Stimulated activated naive CD8-positive, alpha-beta T cell treated with anti-CD3 and anti-CD28 coated beads, Interleukin-15, Interleukin-2, amounts not matched to agents 100 ng/mL and 50 ng/mL, for 24 hours (primary cell): ENCODE results near the gene IKBKG.
"Not testable (repeated sequence)": the region's sequence is repeated elsewhere in the genome, so short reads cannot be mapped to it uniquely, and the experiment has no call there.

Experiments used
- H3K27ac Mint-ChIP-seq: one replicate; pipeline ENCODE4 v1.8.0; 2021; ENCODE audit warnings: mild to moderate bottlenecking, mixed read lengths
- H3K27me3 Mint-ChIP-seq: one replicate; pipeline ENCODE4 v1.8.0; 2021; ENCODE audit warnings: mixed read lengths
- H3K36me3 Mint-ChIP-seq: one replicate; pipeline ENCODE4 v1.8.0; 2021; ENCODE audit warnings: low read depth, mixed read lengths
- H3K4me1 Mint-ChIP-seq: one replicate; pipeline ENCODE4 v1.8.0; 2021; ENCODE audit warnings: low read depth, mixed read lengths
- H3K4me3 Mint-ChIP-seq: one replicate; pipeline ENCODE4 v1.8.0; 2021; ENCODE audit warnings: mild to moderate bottlenecking, mixed read lengths
- H3K9me3 Mint-ChIP-seq: one replicate; pipeline ENCODE4 v1.8.0; 2021; ENCODE audit warnings: mixed read lengths

IKBKG gene, protein sequence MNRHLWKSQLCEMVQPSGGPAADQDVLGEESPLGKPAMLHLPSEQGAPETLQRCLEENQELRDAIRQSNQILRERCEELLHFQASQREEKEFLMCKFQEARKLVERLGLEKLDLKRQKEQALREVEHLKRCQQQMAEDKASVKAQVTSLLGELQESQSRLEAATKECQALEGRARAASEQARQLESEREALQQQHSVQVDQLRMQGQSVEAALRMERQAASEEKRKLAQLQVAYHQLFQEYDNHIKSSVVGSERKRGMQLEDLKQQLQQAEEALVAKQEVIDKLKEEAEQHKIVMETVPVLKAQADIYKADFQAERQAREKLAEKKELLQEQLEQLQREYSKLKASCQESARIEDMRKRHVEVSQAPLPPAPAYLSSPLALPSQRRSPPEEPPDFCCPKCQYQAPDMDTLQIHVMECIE

DNA sequence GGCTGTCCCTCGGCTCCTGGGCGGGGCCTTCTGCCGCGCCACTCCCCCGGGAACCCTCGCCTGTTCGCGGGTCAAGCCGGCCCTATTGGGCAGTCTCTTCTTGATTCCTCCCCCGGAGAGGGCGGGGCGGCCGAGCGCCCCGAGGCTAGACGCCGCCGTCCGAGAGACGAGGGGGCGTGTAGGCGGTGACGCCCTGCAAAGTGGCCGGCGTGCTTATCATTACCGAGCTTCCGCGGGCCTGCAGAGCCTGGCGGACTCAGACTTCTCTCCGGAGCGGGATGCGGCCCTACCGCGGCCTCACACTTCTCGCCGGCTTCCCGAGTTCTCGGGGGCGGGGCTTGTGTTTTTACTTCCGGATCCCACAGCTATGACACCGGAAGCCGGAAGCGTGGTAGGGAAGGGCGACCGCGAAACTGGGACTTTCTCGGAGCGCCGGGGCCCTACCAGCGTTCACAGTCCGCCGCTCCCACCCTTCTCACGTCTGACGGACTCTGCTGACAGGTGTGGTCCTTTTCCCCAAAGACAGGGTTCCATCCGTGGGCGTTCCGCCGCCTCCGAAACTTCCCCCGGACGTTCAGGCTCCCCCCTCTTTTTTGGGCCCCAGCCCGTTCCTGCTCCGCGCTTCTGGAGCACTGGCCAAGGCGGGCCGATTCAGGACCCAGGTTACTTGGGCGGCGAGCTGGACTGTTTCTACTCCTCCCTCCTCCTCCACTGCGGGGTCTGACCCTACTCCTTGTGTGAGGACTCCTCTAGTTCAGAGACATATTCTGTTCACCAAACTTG is at the start of gene IKBKG:
TSS of gene IKBKG (plus strand) at position 376 of the 783 bp plus-strand sequence. CDS start 4,383 bp downstream, outside the sequence.
- H3K27ac Mint-ChIP-seq, result peak within 1 kb of the TSS; percentile 96
- H3K4me3 Mint-ChIP-seq, result peak within 1 kb of the TSS; percentile 99
- H3K9me3 Mint-ChIP-seq, result no peaks in the 10 kb centered on the region
- peaks cover 58% of the 10 kb centered on the region for H3K4me1 Mint-ChIP-seq
- peaks cover 35% of the 10 kb centered on the region for H3K36me3 Mint-ChIP-seq
- H3K27me3 Mint-ChIP-seq, result no peaks in the 10 kb centered on the region

DNA sequence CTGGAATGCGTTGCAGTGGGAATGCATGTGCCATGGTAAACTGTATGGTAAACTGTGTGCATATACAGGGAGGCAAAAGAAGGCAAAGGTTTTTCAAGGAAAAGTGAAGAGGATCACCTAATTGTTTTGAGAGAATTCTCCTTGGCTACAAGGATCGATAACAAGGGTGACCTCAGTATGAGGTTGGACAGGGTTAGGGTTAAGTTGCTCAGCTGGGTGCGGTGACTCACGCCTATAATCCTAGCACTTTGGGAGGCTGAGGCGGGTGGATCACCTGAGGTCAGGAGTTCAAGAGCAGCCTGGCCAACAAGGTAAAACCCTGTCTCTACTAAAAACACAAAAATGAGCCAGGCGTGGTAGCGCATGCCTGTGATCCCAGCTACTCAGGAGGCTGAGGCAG is 46.0 kb upstream of the IKBKG start:
- not testable (repeated sequence) for H3K4me3 Mint-ChIP-seq, H3K36me3 Mint-ChIP-seq, H3K9me3 Mint-ChIP-seq, H3K27me3 Mint-ChIP-seq, H3K27ac Mint-ChIP-seq, H3K4me1 Mint-ChIP-seq

DNA sequence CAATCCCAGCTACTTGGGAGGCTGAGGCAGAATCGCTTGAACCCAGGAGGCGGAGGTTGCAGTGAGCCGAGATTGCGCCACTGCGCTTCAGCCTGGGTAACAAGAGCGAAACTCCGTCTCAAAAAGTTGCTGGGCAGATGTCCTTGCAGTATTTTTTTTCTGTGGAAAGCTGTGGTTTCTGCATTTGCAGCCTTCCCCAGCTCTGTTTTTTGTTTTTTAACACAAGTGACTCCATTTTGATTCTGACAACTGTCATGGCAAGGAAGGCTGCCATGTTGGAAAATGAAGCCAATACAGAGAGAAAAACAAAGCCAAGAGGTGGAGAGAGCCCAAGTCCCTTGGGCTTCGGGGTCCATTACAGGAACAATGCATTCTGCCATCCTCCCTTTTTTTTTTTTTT is 45.3 kb upstream of the IKBKG start:
- no peaks in the 10 kb centered on the region for H3K27me3 Mint-ChIP-seq
- no peaks in the 10 kb centered on the region for H3K36me3 Mint-ChIP-seq
- H3K4me1 Mint-ChIP-seq, result no peaks in the 10 kb centered on the region
- no peak overlapping the region for H3K27ac Mint-ChIP-seq
- no peaks in the 10 kb centered on the region for H3K9me3 Mint-ChIP-seq
- no peak overlapping the region for H3K4me3 Mint-ChIP-seq

DNA sequence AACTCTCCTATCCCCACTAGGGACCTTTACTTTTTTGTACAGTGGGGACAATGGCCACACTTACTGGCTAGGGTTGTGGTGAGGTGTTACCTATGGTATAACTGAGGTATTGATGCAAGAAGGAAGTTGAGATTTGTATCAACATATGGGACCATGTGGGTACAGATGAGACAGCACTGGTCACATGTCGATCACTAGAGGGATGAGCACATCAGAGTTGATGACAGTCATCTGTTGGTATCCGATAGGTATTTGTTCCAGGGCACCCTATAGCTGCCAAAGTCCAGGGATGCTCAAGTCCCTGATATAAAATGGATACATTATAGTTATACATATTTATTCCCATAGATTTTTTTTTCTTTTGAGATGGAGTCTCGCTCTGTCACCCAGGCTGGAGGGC is 44.4 kb upstream of the IKBKG start:
- Mint-ChIP-seq H3K27me3 (no peaks in the 10 kb centered on the region), H3K36me3 (no peaks in the 10 kb centered on the region), H3K9me3 (no peaks in the 10 kb centered on the region), H3K4me1 (no peaks in the 10 kb centered on the region), H3K27ac (no peak overlapping the region), H3K4me3 (no peak overlapping the region)

DNA sequence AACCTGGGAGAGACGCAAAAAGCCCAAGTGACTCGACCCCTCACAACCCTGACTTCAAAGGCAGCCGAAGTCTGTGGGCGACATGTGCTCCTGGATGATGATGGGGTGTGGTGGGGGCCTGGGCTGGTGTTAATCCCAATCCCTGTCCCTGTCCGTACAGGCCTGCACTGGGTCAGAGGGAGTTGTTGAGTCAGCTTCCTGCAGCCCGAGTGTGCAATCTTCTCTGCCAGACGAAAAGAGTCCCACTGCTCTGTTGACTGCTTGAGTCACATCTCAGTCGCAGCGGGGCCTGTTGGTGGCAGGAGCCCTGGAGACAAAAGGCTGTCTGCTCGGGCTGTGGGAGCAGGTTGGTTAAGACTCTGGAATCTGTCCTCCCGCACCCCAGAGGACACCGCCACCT is 41.7 kb upstream of the IKBKG start:
- no peaks in the 10 kb centered on the region for H3K9me3 Mint-ChIP-seq
- H3K27ac Mint-ChIP-seq, result no peak overlapping the region
- H3K36me3 Mint-ChIP-seq, result peaks cover 17% of the 10 kb centered on the region
- peaks cover under 1% of the 10 kb centered on the region for H3K4me1 Mint-ChIP-seq
- H3K4me3 Mint-ChIP-seq, result no peak overlapping the region
- no peaks in the 10 kb centered on the region for H3K27me3 Mint-ChIP-seq

DNA sequence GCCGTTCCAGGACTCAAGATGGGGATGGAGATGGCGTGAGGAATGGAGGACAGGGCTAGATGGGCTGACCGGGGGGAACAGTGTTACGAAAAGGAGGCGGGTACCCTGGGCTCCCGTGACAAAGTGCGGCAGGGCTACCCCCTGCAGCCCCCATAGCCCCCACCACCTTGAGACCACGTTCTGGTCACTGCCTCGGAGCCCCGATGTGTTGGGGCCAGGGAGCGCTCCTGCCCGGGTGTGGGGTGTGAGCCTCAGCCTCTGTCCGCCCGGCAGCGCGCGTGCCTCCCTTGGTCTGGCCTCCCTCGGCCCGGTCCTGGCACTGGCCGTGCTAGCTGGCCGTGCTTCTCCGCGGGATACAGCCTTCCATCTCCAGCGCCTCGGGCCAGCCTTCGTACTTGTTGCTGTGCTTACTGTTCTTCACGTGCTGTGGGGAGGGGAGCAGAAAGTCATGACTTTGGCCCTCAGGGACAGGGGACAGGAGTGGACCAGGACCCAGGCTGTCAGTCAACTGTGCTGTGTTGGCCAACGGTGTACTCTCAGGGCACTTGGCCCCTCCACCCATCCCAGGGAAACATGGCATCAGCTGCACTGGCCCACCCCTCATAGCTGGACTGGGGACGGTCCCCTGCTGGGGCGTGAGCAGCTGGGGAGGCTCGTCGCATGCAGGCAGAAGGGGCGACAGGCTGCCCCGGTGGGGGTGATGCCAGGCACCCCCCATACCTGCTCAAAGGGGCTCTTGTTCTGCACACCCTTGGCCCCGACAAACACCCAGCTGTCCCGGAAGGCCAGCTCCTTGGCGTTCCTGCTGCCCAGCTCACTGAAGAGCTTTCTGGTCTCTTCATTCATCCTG is 40.7 kb upstream of the IKBKG start:
- Mint-ChIP-seq H3K9me3 (no peaks in the 10 kb centered on the region), H3K4me3 (no peak overlapping the region), H3K27ac (no peak overlapping the region), H3K36me3 (peaks cover 22% of the 10 kb centered on the region), H3K27me3 (no peaks in the 10 kb centered on the region), H3K4me1 (peaks cover 10% of the 10 kb centered on the region)

DNA sequence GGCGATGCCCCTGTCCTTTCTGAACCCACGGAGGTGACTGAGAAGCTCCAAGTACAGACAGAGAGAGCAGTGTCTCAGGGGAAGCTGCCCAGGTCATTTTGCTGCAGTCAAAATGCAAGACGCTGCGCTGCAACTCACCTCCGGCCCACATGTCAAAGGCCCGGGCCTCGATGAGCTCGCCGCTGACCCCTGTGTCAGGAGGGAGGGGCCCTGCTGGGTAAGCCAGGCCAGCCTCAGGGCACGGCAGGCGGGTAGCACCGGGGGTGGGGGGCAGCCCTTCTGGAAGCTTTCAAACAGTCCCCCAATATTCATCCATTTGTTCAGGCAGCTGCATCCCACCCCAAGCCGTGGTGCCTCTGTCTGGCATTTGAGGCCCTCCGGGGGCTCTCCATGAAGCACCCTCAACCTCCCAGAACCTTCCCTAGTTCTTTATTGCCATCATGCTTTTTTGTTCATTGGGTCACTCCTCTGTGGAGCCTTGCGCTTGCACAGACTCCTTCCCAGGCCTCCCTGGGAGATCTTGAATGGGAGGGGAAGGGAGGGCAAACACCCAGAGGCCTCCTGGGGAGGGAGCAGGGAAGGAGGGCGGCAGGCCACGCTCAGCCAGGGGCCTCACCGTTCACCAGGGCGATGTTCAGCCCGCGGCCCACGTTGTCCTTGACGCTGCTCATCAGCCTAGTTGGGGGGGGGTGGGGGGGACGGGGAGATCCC is 39.6 kb upstream of the IKBKG start:
- no peaks in the 10 kb centered on the region for H3K9me3 Mint-ChIP-seq
- peaks cover 22% of the 10 kb centered on the region for H3K36me3 Mint-ChIP-seq
- peaks cover 20% of the 10 kb centered on the region for H3K4me1 Mint-ChIP-seq
- no peak overlapping the region for H3K4me3 Mint-ChIP-seq
- no peak overlapping the region for H3K27ac Mint-ChIP-seq
- no peaks in the 10 kb centered on the region for H3K27me3 Mint-ChIP-seq

DNA sequence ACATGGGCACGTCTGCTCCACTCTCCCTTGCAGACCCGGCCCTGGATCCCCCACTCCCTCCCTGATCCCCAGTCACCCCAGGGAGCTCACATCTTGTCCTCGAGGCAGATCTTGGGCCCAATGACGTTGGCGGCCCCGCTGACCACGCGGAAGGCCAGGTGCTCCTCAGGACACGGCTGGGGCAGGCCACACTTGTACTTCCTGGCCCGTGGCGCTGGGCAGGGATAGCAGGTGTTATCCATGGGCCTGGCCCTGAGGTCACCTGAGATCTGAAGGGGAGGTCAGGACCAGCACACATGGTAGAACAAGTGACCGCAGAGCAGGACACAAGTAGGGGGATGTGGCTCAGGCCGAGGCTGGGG is 39.1 kb upstream of the IKBKG start:
- Mint-ChIP-seq H3K4me3 (no peak overlapping the region), H3K27me3 (no peaks in the 10 kb centered on the region), H3K27ac (no peak overlapping the region)

DNA sequence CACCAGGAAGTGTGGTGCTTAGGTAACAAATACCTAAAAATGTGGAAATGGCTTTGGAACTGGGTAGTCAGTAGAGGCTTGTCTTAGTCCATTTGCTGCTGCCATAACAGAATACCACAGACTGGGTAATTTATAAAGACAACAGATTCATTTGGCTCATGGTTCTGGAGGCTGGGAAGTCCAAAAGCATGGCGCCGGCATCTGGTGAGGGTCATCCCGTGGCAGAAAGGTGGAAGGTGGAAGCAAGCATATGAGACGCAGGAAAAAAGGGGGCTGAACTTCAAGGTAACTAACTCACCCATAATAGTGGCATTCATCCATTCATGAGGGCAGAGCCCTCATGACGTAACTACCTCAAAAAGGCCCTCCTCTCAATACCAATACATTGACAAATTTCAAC is 38.0 kb upstream of the IKBKG start:
- Mint-ChIP-seq H3K9me3 (no peaks in the 10 kb centered on the region), H3K36me3 (peaks cover 28% of the 10 kb centered on the region), H3K27me3 (no peaks in the 10 kb centered on the region), H3K4me3 (no peak overlapping the region), H3K27ac (no peak overlapping the region), H3K4me1 (peaks cover 28% of the 10 kb centered on the region)

More for the DNA sequence above, 39.1 kb upstream of the IKBKG start:
- H3K4me1 Mint-ChIP-seq, result peaks cover 20% of the 10 kb centered on the region
- H3K9me3 Mint-ChIP-seq, result no peaks in the 10 kb centered on the region
- peaks cover 22% of the 10 kb centered on the region for H3K36me3 Mint-ChIP-seq

DNA sequence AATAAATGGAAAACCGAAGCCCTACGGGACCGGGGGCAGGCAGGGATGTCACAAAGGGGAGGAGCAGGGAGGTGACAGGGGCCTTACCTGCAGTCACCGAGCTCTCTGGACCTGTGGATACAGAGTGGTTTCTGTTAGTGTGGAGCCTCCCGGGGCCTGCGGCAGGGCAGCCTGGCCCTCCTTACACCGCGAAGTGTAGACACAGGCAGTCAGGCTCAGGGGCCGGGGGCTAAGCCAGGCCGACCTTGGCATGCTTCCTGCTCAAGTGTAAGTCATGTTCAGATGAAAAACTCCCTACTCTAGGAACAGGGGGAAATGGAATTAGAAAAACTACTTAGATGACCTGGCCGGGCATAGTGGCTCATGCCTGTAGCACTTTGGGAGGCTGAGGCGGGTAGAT is 35.7 kb upstream of the IKBKG start:
- peaks cover 41% of the 10 kb centered on the region for H3K4me1 Mint-ChIP-seq
- peak overlapping the region; percentile 65 for H3K27ac Mint-ChIP-seq
- no peaks in the 10 kb centered on the region for H3K9me3 Mint-ChIP-seq
- H3K36me3 Mint-ChIP-seq, result peaks cover 28% of the 10 kb centered on the region
- H3K27me3 Mint-ChIP-seq, result no peaks in the 10 kb centered on the region
- no peak overlapping the region for H3K4me3 Mint-ChIP-seq

DNA sequence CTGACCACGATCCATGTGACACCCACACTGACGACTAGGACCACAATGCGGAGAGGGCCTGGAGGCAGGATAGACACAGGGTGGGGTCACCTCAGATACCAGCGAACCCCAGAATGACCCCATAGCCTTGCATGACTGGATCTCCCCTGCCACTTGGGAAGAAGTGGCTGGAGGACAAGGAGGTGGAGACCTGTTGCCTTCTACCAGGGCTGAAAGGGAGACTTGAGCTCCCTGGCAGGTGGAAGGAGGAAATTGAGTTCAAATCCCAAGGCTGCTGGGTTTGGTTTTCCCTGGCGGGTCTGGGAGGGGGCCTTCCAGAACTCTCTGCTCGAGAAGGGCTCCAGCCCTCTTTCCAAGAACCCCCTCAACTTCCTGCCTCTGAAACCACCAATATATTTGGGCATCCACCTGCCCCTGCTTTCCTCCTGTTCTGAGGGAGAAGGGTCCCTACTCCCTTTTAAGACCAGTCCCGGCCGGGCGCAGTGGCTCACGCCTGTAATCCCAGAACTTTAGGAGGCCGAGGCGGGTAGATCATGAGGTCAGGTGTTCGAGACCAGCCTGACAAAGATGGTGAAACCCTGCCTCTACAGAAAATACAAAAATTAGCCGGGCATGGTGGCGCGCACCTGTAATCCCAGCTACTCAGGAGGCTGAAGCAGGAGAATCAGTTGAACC is 34.4 kb upstream of the IKBKG start:
- no peaks in the 10 kb centered on the region for H3K27me3 Mint-ChIP-seq
- peaks cover 28% of the 10 kb centered on the region for H3K36me3 Mint-ChIP-seq
- H3K4me1 Mint-ChIP-seq, result peaks cover 41% of the 10 kb centered on the region
- no peaks in the 10 kb centered on the region for H3K9me3 Mint-ChIP-seq
- H3K27ac Mint-ChIP-seq, result no peak overlapping the region
- no peak overlapping the region for H3K4me3 Mint-ChIP-seq

DNA sequence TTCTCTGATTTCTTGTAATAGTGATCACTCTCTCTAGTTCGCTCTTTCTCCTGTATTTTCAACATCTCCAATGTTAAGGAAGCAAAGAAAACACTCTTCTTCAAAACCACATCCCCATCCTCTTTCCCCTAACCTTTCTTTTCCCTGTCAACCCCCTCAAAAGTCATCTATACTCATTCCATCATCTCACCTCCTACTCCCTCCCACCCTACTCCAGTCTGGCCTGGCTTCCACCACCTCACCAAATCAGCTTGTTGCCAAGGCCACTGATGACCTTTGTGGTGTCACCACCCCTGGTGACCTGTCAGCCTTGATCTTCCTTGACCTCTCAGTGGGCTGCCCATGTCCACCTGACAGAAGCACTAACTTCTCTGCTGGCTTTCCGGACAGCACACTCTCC is 33.7 kb upstream of the IKBKG start:
- Mint-ChIP-seq H3K4me1 (peaks cover 41% of the 10 kb centered on the region), H3K36me3 (peaks cover 25% of the 10 kb centered on the region), H3K4me3 (peak overlapping the region; percentile 62), H3K27me3 (no peaks in the 10 kb centered on the region), H3K9me3 (no peaks in the 10 kb centered on the region), H3K27ac (peak overlapping the region; percentile 82)

DNA sequence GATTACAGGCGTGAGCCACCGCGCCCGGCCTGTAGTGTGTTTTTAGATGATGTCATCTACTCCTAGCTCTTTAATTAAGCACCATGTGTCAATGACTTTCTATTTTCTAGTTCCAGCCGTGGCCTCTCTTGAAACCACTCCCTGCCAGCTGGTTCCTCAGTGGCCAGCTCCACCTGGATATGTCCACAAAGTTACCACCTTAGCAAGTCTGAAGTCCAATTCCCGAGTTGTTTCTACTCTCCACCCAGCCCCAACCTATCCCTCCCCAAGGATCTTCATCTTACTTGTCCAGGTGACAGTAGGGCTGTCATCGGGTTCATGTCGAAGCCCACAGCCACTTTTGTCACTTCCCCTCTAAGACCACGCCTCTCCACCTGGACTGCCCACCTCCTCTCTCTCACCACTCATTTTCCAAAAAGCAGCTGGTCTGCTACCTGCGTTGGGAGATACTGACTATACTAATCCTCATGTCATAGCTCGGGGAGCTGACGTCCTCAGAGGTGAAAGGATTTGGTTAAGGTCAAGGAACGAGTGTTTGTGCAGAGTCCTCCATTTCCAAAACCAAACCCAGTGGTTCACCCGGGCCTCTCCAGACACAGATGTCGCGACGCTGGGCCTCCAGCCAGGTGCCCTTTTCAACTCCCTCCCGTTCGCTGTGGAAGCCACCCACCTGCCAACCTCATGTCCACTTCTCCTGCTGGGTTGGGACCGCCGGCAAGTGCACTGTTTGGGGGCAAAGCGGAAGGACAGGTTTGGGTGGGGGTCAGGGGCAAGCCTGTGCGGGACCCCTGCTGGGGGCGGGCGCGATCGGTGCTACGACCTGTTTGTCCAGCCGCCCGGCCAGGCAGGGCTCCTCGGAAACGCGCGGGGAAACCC is 32.1 kb upstream of the IKBKG start:
- Mint-ChIP-seq H3K27me3 (no peaks in the 10 kb centered on the region), H3K36me3 (peaks cover 13% of the 10 kb centered on the region), H3K27ac (peak overlapping the region; percentile 83), H3K4me3 (peak overlapping the region; percentile 83), H3K4me1 (peaks cover 41% of the 10 kb centered on the region), H3K9me3 (no peaks in the 10 kb centered on the region)
